Raji (cell line): ENCODE results near the gene MYL6B.

Experiments used
- POLR2A ChIP-seq: IDR thresholded peaks from 2 replicates; pipeline ENCODE4 v1.6.1; 2011; ENCODE audit warnings: low read depth, low read length, control low read depth; ENCODE audit not compliant: insufficient read depth

Gene MYL6B

GRCh38 chr12:56202838-56203237 lies 50.5 kb downstream of the MYL6B start:
- no peak for TF ChIP-seq POLR2A

GRCh38 chr12:56204275-56204674 lies 51.9 kb downstream of the MYL6B start:
- no peak for TF ChIP-seq POLR2A

GRCh38 chr12:56205445-56205844 lies 53.1 kb downstream of the MYL6B start:
- TF ChIP-seq POLR2A: no peak

GRCh38 chr12:56206452-56207166 lies 54.2 kb downstream of the MYL6B start:
- TF ChIP-seq POLR2A: no peak
